Measurements from ENCODE around the gene ZNF764. TPM values are rescaled to one million over a fixed set of nuclear protein-coding genes. Genes with fewer than 3 reads are reported as not detected.

Gene ZNF764
- total RNA-seq, 4 donors from 2014 or later: 12.5 to 16.7 (median 15.3) TPM

DNA sequence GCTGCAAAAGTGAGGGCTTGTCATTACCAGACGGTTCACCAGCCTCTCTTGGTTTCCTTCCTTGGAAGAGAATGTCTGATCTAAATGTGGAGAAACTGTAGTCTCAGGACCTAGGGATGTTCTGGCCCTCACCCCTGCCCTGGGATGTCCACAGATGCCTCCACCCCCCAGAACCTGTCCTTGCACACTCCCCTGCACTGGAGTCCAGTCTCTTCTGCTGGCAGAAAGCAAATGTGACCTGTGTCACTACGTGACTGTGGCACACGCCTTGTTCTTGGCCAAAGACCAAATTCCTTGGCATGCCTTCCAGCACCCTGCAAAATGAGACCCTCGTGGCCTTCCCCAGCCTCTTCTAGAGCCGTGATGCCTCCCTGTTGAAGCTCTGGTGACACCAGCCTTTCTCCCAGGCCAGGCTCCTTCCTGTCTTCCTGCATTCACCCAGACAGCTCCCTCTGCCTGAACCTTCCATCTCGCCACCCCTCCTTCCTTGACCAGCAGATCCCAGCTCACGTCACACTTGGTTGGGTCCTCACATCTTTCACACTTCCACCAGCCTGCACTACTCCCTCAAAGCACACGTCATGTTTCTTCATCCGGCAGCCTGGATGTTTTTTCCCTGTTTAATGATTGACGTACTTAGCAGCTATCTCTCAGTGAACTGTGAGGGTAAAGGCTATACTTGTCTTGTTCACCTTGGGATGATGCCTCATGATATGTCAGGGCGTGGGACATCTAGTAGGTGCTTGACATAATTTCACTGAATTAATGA is 36.1 kb downstream of the ZNF764 start:
- Histone ChIP-seq H3K27ac (no peak overlapping the region), H3K27me3 (no peaks in the 10 kb centered on the region), H3K4me3 (no peak overlapping the region), H3K9me3 (no peaks in the 10 kb centered on the region), H3K4me1 (peaks cover 0 to 20% (median 2%) of the 10 kb centered on the region in 4 donors), H3K36me3 (peaks cover 0 to 14% (median 0%) of the 10 kb centered on the region in 3 donors)
- no peak for DNase-seq (ENCODE audit: low spot score in 2 of 2)
- TF ChIP-seq POLR2A (IDR thresholded peaks at IDR 0.05): no peak
- no peak for TF ChIP-seq EP300 (IDR thresholded peaks at IDR 0.05)
- TF ChIP-seq, protein P1, sequence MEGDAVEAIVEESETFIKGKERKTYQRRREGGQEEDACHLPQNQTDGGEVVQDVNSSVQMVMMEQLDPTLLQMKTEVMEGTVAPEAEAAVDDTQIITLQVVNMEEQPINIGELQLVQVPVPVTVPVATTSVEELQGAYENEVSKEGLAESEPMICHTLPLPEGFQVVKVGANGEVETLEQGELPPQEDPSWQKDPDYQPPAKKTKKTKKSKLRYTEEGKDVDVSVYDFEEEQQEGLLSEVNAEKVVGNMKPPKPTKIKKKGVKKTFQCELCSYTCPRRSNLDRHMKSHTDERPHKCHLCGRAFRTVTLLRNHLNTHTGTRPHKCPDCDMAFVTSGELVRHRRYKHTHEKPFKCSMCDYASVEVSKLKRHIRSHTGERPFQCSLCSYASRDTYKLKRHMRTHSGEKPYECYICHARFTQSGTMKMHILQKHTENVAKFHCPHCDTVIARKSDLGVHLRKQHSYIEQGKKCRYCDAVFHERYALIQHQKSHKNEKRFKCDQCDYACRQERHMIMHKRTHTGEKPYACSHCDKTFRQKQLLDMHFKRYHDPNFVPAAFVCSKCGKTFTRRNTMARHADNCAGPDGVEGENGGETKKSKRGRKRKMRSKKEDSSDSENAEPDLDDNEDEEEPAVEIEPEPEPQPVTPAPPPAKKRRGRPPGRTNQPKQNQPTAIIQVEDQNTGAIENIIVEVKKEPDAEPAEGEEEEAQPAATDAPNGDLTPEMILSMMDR (IDR thresholded peaks at IDR 0.05): no peak
- WGBS, 2 donors: 56 to 58% methylated on average over 11 of the region's 11 CpGs

DNA sequence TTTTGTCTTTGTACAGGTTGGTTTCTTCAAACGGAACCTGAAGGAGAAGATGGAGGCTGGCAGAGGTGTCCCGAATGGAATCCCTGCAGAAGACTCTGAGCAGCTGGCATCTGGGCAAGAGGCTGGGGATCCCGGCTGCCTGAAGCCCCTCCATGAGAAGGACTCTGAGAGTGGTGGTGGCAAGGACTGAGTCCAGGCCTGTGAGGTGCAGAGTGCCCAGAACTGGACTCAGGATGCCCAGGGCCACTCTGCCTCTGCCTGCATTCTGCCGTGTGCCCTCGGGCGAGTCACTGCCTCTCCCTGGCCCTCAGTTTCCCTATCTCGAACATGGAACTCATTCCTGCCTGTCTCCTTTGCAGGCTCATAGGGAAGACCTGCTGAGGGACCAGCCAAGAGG is 36.7 kb downstream of the ZNF764 start:
- Histone ChIP-seq H3K4me1 (peaks cover 0 to 20% (median 2%) of the 10 kb centered on the region in 4 donors), H3K36me3 (peaks cover 0 to 14% (median 0%) of the 10 kb centered on the region in 3 donors), H3K9me3 (no peaks in the 10 kb centered on the region), H3K4me3 (no peak overlapping the region), H3K27ac (no peak overlapping the region), H3K27me3 (no peaks in the 10 kb centered on the region)
- TF ChIP-seq POLR2A (IDR thresholded peaks at IDR 0.05) (no peak), EP300 (IDR thresholded peaks at IDR 0.05) (no peak)
- TF ChIP-seq, protein P1 (IDR thresholded peaks at IDR 0.05): no peak
- DNase-seq (ENCODE audit: low spot score in 2 of 2): no peak
- 92 to 93% methylated on average over 7 of the region's 7 CpGs for WGBS, 2 donors

- H3K27me3 ChIP-seq: no peaks in the 10 kb centered on the region
- peaks cover 0 to 6% (median 0%) of the 10 kb centered on the region in 4 donors for H3K4me1 ChIP-seq
- H3K9me3 ChIP-seq: no peaks in the 10 kb centered on the region
- no peak overlapping the region for H3K4me3 ChIP-seq
- WGBS, 2 donors: 84 to 90% methylated on average over 20 of the region's 20 CpGs
- no peak overlapping the region for H3K27ac ChIP-seq
- TF ChIP-seq, protein P1 (IDR thresholded peaks at IDR 0.05): no peak
- no peak for TF ChIP-seq EP300 (IDR thresholded peaks at IDR 0.05)
- TF ChIP-seq POLR2A (IDR thresholded peaks at IDR 0.05): no peak
- H3K36me3 ChIP-seq: peaks cover 0 to 4% (median 0%) of the 10 kb centered on the region in 3 donors
- no peak for DNase-seq (ENCODE audit: low spot score in 2 of 2)
These were observed 38.8 kb downstream of the ZNF764 start for GRCh38 chr16:30519120-30520049.

DNA sequence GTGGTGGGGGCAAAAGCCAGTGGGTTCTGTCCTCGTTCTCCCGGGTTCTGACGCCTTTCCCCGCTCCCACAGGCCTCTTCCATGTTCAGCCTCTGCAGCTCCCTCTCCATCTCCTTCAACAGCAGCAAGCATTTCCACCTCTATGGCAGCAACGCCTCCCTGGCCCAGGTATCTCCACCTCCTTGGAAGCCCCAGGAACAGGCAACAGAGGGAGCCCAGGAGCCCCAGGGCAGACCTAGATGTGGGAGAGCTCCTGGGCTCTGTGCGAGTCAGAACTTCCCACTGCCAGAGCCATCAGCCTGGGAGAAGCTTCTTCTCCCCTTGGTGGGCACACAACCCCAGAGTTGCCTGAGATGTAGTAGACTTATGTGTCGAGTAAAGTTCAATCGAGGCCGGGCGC is 39.6 kb downstream of the ZNF764 start:
- no peaks in the 10 kb centered on the region for H3K4me1 ChIP-seq
- H3K9me3 ChIP-seq: no peaks in the 10 kb centered on the region
- TF ChIP-seq EP300 (IDR thresholded peaks at IDR 0.05) (no peak), POLR2A (IDR thresholded peaks at IDR 0.05) (no peak)
- TF ChIP-seq, protein P1 (IDR thresholded peaks at IDR 0.05): no peak
- no peaks in the 10 kb centered on the region for H3K36me3 ChIP-seq
- H3K4me3 ChIP-seq: no peak overlapping the region
- DNase-seq (ENCODE audit: low spot score in 2 of 2): no peak
- H3K27me3 ChIP-seq: no peaks in the 10 kb centered on the region
- no peak overlapping the region for H3K27ac ChIP-seq
- WGBS, 2 donors: 85 to 89% methylated on average over 10 of the region's 10 CpGs

All from tibial nerve (tissue), 4 donors.